Sigmoid colon (tissue), 3 donors: Measurements from ENCODE around the gene DIRAS3.

Experiments used
- POLR2A ChIP-seq, 2 donors: fragments of 450-650 bp; IDR thresholded peaks; one replicate each; pipeline ENCODE4 v1.6.1; 2016; ENCODE audit warnings: antibody characterized with exemption in 2 of 2, mild to moderate bottlenecking in 2 of 2, moderate library complexity in 2 of 2
- TF ChIP-seq, protein P1 (sequence below), 4 experiments: fragments of 450-650 bp in 3 of 4; fragments of 200-600 bp in 1 of 4; IDR thresholded peaks; one replicate each; pipeline ENCODE4 v1.5.1; 2016 to 2019; ENCODE audit warnings: antibody characterized with exemption in 4 of 4, mild to moderate bottlenecking in 3 of 4, moderate library complexity in 2 of 4

DNA sequence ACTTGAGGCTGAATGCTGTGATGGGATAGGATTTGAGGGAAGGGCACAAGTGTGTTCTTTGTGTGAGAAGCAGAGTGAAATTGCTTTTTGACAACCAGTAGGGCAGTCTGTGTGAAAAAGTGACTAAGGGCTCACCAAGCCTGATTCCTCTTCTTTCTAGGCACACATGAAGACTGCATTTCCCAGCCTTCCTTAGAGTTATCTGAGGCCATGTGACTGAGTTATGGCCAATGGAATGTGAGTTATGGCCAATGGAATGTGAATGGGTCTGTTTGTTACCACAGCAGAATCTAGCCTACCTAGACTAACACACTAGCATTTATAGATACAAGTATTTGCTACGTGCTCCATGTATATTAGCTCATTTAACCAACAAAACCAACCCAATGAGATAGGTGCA is 35.3 kb upstream of the DIRAS3 start:
- TF ChIP-seq, protein P1, sequence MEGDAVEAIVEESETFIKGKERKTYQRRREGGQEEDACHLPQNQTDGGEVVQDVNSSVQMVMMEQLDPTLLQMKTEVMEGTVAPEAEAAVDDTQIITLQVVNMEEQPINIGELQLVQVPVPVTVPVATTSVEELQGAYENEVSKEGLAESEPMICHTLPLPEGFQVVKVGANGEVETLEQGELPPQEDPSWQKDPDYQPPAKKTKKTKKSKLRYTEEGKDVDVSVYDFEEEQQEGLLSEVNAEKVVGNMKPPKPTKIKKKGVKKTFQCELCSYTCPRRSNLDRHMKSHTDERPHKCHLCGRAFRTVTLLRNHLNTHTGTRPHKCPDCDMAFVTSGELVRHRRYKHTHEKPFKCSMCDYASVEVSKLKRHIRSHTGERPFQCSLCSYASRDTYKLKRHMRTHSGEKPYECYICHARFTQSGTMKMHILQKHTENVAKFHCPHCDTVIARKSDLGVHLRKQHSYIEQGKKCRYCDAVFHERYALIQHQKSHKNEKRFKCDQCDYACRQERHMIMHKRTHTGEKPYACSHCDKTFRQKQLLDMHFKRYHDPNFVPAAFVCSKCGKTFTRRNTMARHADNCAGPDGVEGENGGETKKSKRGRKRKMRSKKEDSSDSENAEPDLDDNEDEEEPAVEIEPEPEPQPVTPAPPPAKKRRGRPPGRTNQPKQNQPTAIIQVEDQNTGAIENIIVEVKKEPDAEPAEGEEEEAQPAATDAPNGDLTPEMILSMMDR (IDR thresholded peaks at IDR 0.05): no peak
- TF ChIP-seq POLR2A (IDR thresholded peaks at IDR 0.05): no peak
